Esophagus muscularis mucosa (tissue), 4 donors: ENCODE measurements around the gene KLHL13.

ENCODE experiments used
- EP300 ChIP-seq: sonication (generic); formaldehyde crosslinking; IDR thresholded peaks from one replicate; pipeline ENCODE4 v1.6.1; 2017; ENCODE audit warnings: antibody characterized with exemption
- POLR2A ChIP-seq: fragments of 450-650 bp; IDR thresholded peaks from one replicate; pipeline ENCODE4 v1.6.1; 2017; ENCODE audit warnings: antibody characterized with exemption, moderate library complexity, mild to moderate bottlenecking, low read depth
- POLR2AphosphoS5 ChIP-seq, 2 donors: sonication (generic); formaldehyde crosslinking; IDR thresholded peaks; one replicate each; pipeline ENCODE4 v1.6.1; 2017; ENCODE audit warnings: antibody characterized with exemption in 2 of 2
- TF ChIP-seq, protein P1 (sequence below), 3 experiments: fragments of 200-600 bp in 2 of 3; fragments of 450-650 bp in 1 of 3; sonication (generic) in 2 of 3; IDR thresholded peaks; one replicate each; pipeline ENCODE4 v1.5.1; 2017 to 2019; ENCODE audit warnings: antibody characterized with exemption in 3 of 3, mild to moderate bottlenecking in 2 of 3, moderate library complexity in 1 of 3

DNA sequence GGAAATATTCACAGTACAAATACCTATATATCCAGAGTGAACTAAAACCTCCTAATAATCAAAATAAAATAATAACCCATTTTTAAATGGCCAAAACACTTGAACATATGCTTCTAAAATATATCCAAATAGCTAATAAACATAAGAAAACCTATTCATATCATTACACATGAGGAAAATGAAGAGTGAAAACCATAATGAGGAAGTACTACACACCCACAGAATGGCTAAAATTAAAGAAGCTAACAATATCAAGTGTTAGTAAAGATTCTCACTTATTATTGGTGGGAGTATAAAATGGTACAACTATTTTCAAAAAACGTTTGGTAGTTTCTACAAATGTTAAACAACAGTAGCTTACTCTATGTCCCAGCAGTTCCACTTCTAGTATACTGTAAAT, 92.1 kb downstream of the KLHL13 start:
- TF ChIP-seq POLR2AphosphoS5 (IDR thresholded peaks at IDR 0.05) (no peak), POLR2A (no peak), EP300 (no peak)
- TF ChIP-seq, protein P1, sequence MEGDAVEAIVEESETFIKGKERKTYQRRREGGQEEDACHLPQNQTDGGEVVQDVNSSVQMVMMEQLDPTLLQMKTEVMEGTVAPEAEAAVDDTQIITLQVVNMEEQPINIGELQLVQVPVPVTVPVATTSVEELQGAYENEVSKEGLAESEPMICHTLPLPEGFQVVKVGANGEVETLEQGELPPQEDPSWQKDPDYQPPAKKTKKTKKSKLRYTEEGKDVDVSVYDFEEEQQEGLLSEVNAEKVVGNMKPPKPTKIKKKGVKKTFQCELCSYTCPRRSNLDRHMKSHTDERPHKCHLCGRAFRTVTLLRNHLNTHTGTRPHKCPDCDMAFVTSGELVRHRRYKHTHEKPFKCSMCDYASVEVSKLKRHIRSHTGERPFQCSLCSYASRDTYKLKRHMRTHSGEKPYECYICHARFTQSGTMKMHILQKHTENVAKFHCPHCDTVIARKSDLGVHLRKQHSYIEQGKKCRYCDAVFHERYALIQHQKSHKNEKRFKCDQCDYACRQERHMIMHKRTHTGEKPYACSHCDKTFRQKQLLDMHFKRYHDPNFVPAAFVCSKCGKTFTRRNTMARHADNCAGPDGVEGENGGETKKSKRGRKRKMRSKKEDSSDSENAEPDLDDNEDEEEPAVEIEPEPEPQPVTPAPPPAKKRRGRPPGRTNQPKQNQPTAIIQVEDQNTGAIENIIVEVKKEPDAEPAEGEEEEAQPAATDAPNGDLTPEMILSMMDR (IDR thresholded peaks at IDR 0.05), result no peak
